Stimulated activated CD4-positive, alpha-beta T cell treated with anti-CD3 and anti-CD28 coated beads, Interleukin-2, amount 100 ng/mL, for 24 hours (primary cell): ENCODE data around the gene GLRA3.
"Not testable (repeated sequence)": the region's sequence is repeated elsewhere in the genome, so short reads cannot be mapped to it uniquely, and the experiment has no call there.

Experiments used
- DNase-seq, 2 donors: peaks; one replicate each; pipeline ENCODE4 v3.0.0-alpha.2; 2020

The GLRA3 gene

DNA sequence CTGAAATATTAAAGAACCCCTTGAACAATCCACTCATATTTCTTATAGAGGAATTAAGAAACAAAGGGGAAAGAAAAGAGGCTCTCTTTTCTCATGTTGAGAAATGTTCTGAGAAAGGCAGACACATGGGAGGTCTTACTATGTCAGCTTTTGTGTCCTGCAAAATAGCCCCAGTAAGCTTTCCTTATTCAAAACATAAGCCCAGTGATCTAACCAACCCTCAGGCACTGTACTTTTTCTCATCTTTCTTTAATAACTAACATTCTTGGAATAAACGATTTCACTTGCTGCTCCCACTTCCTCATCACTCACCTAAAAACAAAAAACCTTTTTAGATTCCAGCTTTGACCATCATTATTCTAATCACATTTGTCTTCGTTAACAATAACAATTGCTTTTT is 115.9 kb downstream of the GLRA3 start:
- no peak for DNase-seq

DNA sequence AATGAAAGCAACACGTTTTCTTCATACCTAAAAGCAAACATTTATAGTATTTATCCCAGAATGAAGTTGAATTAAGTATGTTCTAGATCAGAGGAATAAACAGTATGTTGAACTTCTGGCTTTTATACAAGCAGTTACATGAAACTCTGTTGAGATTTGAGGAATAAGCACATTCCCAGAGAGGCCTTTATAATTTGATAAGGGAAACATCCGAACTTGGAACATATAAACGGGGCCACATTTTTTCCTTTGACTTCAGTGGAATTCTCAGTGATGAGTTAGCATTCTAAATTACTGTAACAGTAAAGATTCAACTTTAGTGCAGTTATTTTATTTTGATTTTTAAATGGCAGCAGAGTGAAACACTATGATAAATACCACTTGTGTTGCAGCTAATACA is 119.5 kb downstream of the GLRA3 start:
- DNase-seq, result no peak

- no peak for DNase-seq
These were observed 120.7 kb downstream of the GLRA3 start for GRCh38 chr4:174708381-174708780.

- no peak for DNase-seq
These were observed 121.1 kb downstream of the GLRA3 start for GRCh38 chr4:174707902-174708301.

- DNase-seq, result no peak
These were observed 121.9 kb downstream of the GLRA3 start for GRCh38 chr4:174707051-174707676.

GRCh38 chr4:174702979-174703478 is 126.0 kb downstream of the GLRA3 start:
- no peak for DNase-seq

- DNase-seq, result no peak
These were observed 129.4 kb downstream of the GLRA3 start for GRCh38 chr4:174699654-174700053.

GRCh38 chr4:174697896-174698295 is 131.2 kb downstream of the GLRA3 start:
- DNase-seq, result no peak

DNA sequence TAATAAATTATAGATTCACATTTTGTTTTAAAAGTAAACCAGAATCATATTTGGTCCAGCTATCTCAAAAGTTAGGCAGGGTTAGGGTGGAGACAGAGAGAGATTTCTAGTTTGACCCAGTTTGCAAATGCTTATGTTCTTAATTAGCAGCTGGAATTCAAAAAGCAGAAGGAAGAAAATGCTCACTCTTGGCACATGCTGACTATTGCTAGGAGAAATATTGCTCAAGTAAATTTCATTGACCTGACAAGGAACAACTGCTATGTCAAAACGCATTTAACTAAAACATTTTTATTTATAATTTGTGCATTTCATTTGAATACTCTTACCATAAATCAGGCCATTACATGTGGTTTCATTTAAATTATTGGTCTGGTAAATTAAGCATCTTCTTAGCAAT is 131.8 kb downstream of the GLRA3 start:
- no peak for DNase-seq

- no peak for DNase-seq
These were observed 132.4 kb downstream of the GLRA3 start for GRCh38 chr4:174696657-174697056.

DNA sequence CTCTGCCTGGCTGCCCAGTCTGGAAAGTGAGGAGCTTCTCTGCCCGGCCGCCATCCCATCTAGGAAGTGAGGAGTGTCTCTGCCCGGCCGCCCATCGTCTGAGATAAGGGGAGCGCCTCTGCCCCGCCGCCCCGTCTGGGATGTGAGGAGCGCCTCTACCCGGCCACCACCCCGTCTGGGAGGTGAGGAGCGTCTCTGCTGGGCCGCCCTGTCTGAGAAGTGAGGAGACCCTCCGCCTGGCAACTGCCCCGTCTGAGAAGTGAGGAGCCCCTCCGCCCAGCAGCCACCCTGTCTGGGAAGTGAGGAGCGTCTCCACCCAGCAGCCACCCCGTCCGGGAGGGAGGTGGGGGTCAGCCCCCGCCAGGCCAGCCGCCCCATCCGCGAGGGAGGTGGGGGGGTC is 137.2 kb downstream of the GLRA3 start:
- not testable (repeated sequence) for DNase-seq

- DNase-seq, result no peak
These were observed 138.4 kb downstream of the GLRA3 start for GRCh38 chr4:174690665-174691064.

DNA sequence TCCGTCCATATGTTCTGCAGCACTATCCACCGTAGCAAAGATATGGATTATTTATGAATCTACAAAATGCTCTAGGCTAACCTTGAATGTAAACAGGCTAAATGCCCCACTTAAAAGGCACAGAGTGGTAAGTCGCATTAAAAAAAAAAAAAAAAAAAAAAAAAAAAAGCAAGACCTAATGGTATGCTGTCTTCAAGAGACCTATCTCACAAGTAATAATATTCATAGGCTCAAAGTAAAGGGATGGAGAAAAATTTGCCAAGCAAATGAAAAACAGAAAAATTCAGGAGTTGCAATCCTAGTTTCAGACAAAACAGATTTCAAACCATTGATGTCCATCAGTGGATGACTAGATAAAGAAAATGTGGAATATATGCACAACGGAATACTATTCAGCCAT is 139.4 kb downstream of the GLRA3 start:
- DNase-seq, result no peak

GRCh38 chr4:174686826-174687225 is 142.2 kb downstream of the GLRA3 start:
- DNase-seq, result no peak

- no peak for DNase-seq
These were observed 147.2 kb downstream of the GLRA3 start for GRCh38 chr4:174681723-174682300.

DNA sequence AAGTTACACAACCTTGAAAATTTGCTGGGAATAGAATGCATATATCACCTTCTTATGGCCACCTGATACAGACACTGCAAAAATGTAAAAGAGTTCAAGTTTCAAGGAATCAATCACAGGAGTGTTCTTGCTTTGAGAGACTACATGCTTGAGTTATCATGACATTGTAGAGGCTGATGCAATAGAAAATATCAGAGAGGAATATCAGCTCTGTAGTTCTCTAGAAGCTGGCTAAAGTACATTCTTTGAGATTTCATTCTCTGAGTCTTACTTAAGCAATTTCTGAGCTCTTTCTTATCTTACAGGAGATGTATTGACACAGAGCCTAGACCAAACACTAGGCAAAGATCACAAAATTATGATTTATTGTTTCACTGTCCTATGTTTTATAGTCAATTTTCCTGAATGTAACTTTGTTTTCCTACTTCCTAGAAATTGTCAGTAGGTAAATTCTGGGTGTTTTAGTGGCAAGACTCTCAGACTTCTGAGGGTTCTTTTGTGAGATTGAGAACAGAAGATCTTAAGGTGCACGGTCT is 154.7 kb downstream of the GLRA3 start:
- no peak for DNase-seq

- no peak for DNase-seq
These were observed 155.2 kb downstream of the GLRA3 start for GRCh38 chr4:174673865-174674264.

GRCh38 chr4:174672276-174672675 is 156.8 kb downstream of the GLRA3 start:
- no peak for DNase-seq

DNA sequence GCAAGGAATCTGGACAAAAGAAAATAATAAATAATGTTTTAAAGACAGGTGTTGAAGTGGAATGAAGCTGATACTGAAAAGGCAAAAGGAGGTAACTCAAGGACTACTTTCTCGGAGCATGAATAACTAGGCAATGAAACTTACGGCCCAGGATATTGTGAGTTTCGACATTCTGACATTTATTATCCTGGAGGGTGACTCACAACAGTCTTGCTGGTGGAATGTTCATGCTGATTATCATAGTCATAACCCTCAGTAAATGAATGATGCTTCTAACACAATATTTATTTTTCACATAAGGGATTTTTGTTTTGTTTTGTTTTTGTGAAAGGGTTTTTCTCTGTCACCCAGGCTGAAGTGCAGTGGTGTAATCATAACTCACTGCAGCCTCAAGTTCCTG is 159.8 kb downstream of the GLRA3 start:
- DNase-seq, result no peak

DNA sequence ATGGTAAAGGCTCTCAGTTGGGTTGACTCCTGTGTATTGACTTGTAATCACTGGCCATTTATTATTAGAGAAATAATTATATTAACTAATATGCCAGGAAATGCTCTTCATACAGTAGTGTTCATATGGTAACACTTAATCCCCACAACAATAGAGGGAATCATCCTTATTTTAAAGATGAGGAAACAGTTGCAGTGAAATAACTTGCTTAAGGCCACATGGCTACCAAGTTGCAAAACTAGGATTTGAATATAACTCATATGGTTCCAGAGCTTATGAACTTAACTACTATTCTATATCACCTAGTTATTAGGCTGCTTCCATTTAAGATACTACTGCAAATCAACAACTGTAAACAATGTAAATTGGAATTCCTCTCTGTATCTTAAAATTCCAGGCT is 163.2 kb downstream of the GLRA3 start:
- DNase-seq, result no peak

DNA sequence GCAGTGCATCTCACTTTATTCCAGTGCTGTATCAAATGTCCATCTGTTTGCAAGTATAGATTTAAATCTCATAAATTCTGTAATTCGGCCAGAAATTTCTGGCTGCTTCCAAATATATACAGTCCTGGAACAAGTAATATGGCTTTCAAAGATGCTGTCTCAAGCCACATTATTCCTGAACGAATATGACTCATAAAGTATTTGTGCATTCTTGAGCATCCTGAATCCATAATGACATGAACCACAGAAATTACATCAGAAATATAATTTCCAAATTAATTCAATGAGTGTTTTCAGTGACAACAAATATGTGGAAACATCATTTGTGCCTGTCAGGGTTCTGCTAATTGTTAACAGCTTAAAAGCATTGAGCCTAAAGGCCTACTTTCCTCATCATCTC is 165.8 kb downstream of the GLRA3 start:
- DNase-seq, result no peak

GRCh38 chr4:174658246-174658645 is 170.8 kb downstream of the GLRA3 start:
- no peak for DNase-seq

DNA sequence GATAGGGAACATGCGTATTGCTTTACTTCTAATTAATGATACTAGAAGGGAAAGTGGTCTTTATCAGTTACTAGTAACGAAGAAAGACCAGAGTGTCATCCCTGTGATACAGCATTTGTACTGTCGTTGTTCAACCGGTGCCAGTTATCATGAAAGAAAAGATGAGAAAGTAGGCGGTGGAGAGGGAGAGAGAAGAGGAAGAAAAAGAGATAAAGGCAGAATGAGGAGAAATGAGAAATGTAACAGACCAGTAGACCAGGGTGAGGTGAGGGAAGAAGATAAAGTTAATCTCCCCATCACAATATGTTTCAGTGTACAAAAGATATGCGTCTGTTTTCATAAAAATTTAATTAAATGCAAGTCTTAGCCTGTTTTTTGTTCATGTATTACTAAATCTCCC is 171.6 kb downstream of the GLRA3 start:
- no peak for DNase-seq

- no peak for DNase-seq
These were observed 174.4 kb downstream of the GLRA3 start for GRCh38 chr4:174654634-174655033.
